GM12878 (cell line): ENCODE measurements around the gene PCDHA1. TPM values are rescaled to one million over a fixed set of nuclear protein-coding genes. Genes with fewer than 3 reads are reported as not detected.

ENCODE experiments used
- ATAC-seq: fragments of 200-7000 bp; cut with Tn5 transposase; 3 replicates; pipeline ENCODE4 v1.9.1; 2020; ENCODE audit warnings: mild to moderate bottlenecking, moderate library complexity
- BruUV-seq: library from RNA; stranded (reverse); fragments of 400-500 nt; replicated peaks from 2 replicates; lab custom pipeline; 2021; lab: Mats Ljungman, UMichigan
- CTCF ChIA-PET: fragments of 300-600 bp; sonication (Branson Sonifier 250); formaldehyde crosslinking; extraction: SDS; loops from one replicate; lab custom pipeline; 2021; ENCODE audit warnings: inconsistent platforms; lab: Yijun Ruan, JAX
- POLR2A ChIA-PET: fragments of 350-600 bp; formaldehyde crosslinking; extraction: SDS; loops from one replicate; lab custom pipeline; 2021; ENCODE audit warnings: inconsistent platforms; lab: Charles Lee
- RAD21 ChIA-PET: fragments of 300-600 bp; sonication (Branson Sonifier 250); formaldehyde crosslinking; loops from one replicate; lab custom pipeline; 2023; ENCODE audit warnings: antibody characterized with exemption; ENCODE audit not compliant: unreplicated experiment; lab: Charles Lee
- SMC1A ChIA-PET: fragments of 300-600 bp; sonication (Branson Sonifier 250); formaldehyde crosslinking; loops from one replicate; lab custom pipeline; 2023; ENCODE audit not compliant: unreplicated experiment, uncharacterized antibody; lab: Charles Lee
- DNase-seq: peaks from one replicate; pipeline ENCODE4 v3.0.0-alpha.2; 2011; ENCODE audit warnings: low read depth, low spot score
- FAIRE-seq: peaks from 3 replicates; lab custom pipeline; 2011; peaks lifted over from hg19 to GRCh38; lab: Jason Lieb, UNC
- H2AFZ ChIP-seq: 2 replicates; pipeline ENCODE4 v1.6.0; 2011; ENCODE audit warnings: low read depth, low read length, control low read depth; ENCODE audit not compliant: control insufficient read depth
- H3K27ac ChIP-seq: 2 replicates; pipeline ENCODE4 v1.5.1; 2011; ENCODE audit warnings: control low read depth; ENCODE audit not compliant: control insufficient read depth, insufficient read depth
- H3K27me3 ChIP-seq, 2 experiments: replicated peaks in 1 of 2; 2 replicates each; pipeline versions ENCODE4 v1.6.0 to v1.6.1; 2011; ENCODE audit warnings: low read length in 1 of 2; ENCODE audit not compliant: control insufficient read depth in 2 of 2, insufficient read depth in 2 of 2
- H3K36me3 ChIP-seq, 2 experiments: 2 replicates each; pipeline ENCODE4 v1.5.1; 2011; ENCODE audit warnings: low read length in 1 of 2; ENCODE audit not compliant: control insufficient read depth in 2 of 2, insufficient read depth in 2 of 2
- H3K4me1 ChIP-seq: 2 replicates; pipeline ENCODE4 v1.6.1; 2011; ENCODE audit warnings: mild to moderate bottlenecking, low read length, moderate library complexity, mixed read lengths; ENCODE audit not compliant: control insufficient read depth, insufficient read depth
- H3K4me2 ChIP-seq: 2 replicates; pipeline ENCODE4 v1.6.0; 2011; ENCODE audit warnings: control low read depth; ENCODE audit not compliant: control insufficient read depth, insufficient read depth
- H3K4me3 ChIP-seq: fragments of 200-600 bp; sonication (generic); 2 replicates; pipeline ENCODE4 v1.5.1; 2016
- H3K79me2 ChIP-seq: 2 replicates; pipeline ENCODE4 v1.6.0; 2011; ENCODE audit warnings: low read length; ENCODE audit not compliant: control insufficient read depth, insufficient read depth
- H3K9ac ChIP-seq: 2 replicates; pipeline ENCODE4 v1.8.0; 2011; ENCODE audit warnings: low read length, control low read depth, mixed read lengths; ENCODE audit not compliant: control insufficient read depth, insufficient read depth
- H3K9me3 ChIP-seq: replicated peaks from 3 replicates; pipeline ENCODE4 v1.5.1; 2011; ENCODE audit warnings: mild to moderate bottlenecking, low read length; ENCODE audit not compliant: control insufficient read depth, insufficient read depth
- H4K20me1 ChIP-seq: 2 replicates; pipeline ENCODE4 v1.6.0; 2011; ENCODE audit not compliant: control insufficient read depth, insufficient read depth
- BACH1 ChIP-seq: fragments of 450-650 bp; IDR thresholded peaks from 2 replicates; pipeline ENCODE4 v1.6.1; 2017; ENCODE audit warnings: mild to moderate bottlenecking, borderline replicate concordance
- CBX5 ChIP-seq: sonication (generic); IDR thresholded peaks from 2 replicates; pipeline ENCODE4 v1.6.1; 2016; ENCODE audit warnings: low read depth, moderate library complexity, mild to moderate bottlenecking, inconsistent platforms
- CEBPB ChIP-seq, 2 experiments: fragments of 150-350 bp in 1 of 2; IDR thresholded peaks; 2 replicates each; pipeline ENCODE4 v1.6.1; 2012 to 2014; ENCODE audit warnings: low read depth in 2 of 2, low read length in 2 of 2, borderline replicate concordance in 1 of 2, inconsistent platforms in 1 of 2
- EED ChIP-seq: sonication (generic); IDR thresholded peaks from 2 replicates; pipeline ENCODE4 v1.6.1; 2016; ENCODE audit warnings: antibody characterized with exemption, low read depth
- JUNB ChIP-seq: IDR thresholded peaks from 2 replicates; pipeline ENCODE4 v1.6.1; 2016; ENCODE audit warnings: antibody characterized with exemption, mild to moderate bottlenecking
- NFXL1 ChIP-seq: fragments of 450-650 bp; IDR thresholded peaks from 2 replicates; pipeline ENCODE4 v1.6.1; 2017; ENCODE audit warnings: antibody characterized with exemption, mild to moderate bottlenecking, borderline replicate concordance
- NR2C2 ChIP-seq: IDR thresholded peaks from 2 replicates; pipeline ENCODE4 v1.6.1; 2011; ENCODE audit warnings: borderline replicate concordance, low read depth; ENCODE audit not compliant: control insufficient read depth, insufficient read length
- STAT1 ChIP-seq: fragments of 450-650 bp; conservative IDR thresholded peaks from 2 replicates; pipeline ENCODE4 v1.6.1; 2014; ENCODE audit warnings: antibody characterized with exemption, mild to moderate bottlenecking
- TARDBP ChIP-seq: IDR thresholded peaks from 2 replicates; pipeline ENCODE4 v1.6.1; 2016; ENCODE audit warnings: borderline replicate concordance
- TBL1XR1 ChIP-seq: IDR thresholded peaks from 2 replicates; pipeline ENCODE4 v1.6.1; 2012; ENCODE audit warnings: low read depth, low read length, improper control_type of control experiment
- ZBTB33 ChIP-seq: fragments of 450-650 bp; IDR thresholded peaks from 2 replicates; pipeline ENCODE4 v1.6.1; 2017; ENCODE audit warnings: mild to moderate bottlenecking
- ZNF274 ChIP-seq: IDR thresholded peaks from one replicate; pipeline ENCODE4 v1.8.0; 2011; ENCODE audit not compliant: insufficient read length, insufficient read depth
- ZNF384 ChIP-seq: IDR thresholded peaks from 2 replicates; pipeline ENCODE4 v1.6.1; 2012; ENCODE audit warnings: low read depth, mild to moderate bottlenecking, low read length, improper control_type of control experiment, borderline replicate concordance
- WGBS: methylation state at CpG from one replicate; pipeline ENCODE4 v1.1.6; 2016; ENCODE audit warnings: low lambda C conversion rate; ENCODE audit not compliant: insufficient replicate concordance, insufficient coverage; ENCODE audit errors: missing lambda C conversion rate; 5-methylcytosine and 5-hydroxymethylcytosine counted together
- in situ Hi-C: fragments of 300-500 bp; cut with MboI; formaldehyde crosslinking; loops from 9 replicates; pipeline ENCODE4 v1.14.3; 2018; ENCODE audit warnings: mixed read lengths
- intact Hi-C: fragments of 100-400 bp; cut with micrococcal nuclease; formaldehyde crosslinking; loops from one replicate; pipeline ENCODE4 v1.14.2; 2022; ENCODE audit not compliant: unreplicated experiment
- polyA plus RNA-seq, 11 experiments: library from polyadenylated mRNA; depleted of rRNA in 4 of 11; unstranded in 6 of 11; stranded (reverse) in 5 of 11; fragments of >200 nt; fragmentation: Nextera tagmentation in 4 of 11; fragmentation: Illumina TruSeq in 1 of 11; extraction: Ambion mirVana in 4 of 11; extraction: Trizol in 1 of 11; gene quantifications; 1 replicate in 1 of 11; 2 replicates in 10 of 11; pipeline versions ENCODE4 v1.2.1 to v1.2.3, GENCODE V29; 2011 to 2016; ENCODE audit warnings: inconsistent platforms in 2 of 11, missing spikeins in 2 of 11, low read depth in 1 of 11
- total RNA-seq, 4 experiments: library from RNA; depleted of rRNA in 3 of 4; stranded (reverse); fragments of >200 nt in 3 of 4; fragmentation: Illumina TruSeq in 1 of 4; extraction: Trizol in 1 of 4; gene quantifications; 2 replicates each; pipeline versions ENCODE4 v1.2.1 to v1.2.3, GENCODE V29; 2013 to 2021
- TF ChIP-seq, protein P1 (sequence below): fragments of 450-650 bp; IDR thresholded peaks from 2 replicates; pipeline ENCODE4 v1.6.1; 2017; ENCODE audit warnings: antibody characterized with exemption, mild to moderate bottlenecking, moderate library complexity
- TF ChIP-seq, protein P2 (sequence below): fragments of 450-650 bp; IDR thresholded peaks from 2 replicates; pipeline ENCODE4 v1.6.1; 2017; ENCODE audit warnings: low read depth, mild to moderate bottlenecking, moderate library complexity

Gene PCDHA1
- total and polyA plus RNA-seq, 10 of the 15 experiments (the other 5 are each of a cell fraction or from before 2014, with no cell fraction given): 0.03 TPM; not detected in 9

DNA sequence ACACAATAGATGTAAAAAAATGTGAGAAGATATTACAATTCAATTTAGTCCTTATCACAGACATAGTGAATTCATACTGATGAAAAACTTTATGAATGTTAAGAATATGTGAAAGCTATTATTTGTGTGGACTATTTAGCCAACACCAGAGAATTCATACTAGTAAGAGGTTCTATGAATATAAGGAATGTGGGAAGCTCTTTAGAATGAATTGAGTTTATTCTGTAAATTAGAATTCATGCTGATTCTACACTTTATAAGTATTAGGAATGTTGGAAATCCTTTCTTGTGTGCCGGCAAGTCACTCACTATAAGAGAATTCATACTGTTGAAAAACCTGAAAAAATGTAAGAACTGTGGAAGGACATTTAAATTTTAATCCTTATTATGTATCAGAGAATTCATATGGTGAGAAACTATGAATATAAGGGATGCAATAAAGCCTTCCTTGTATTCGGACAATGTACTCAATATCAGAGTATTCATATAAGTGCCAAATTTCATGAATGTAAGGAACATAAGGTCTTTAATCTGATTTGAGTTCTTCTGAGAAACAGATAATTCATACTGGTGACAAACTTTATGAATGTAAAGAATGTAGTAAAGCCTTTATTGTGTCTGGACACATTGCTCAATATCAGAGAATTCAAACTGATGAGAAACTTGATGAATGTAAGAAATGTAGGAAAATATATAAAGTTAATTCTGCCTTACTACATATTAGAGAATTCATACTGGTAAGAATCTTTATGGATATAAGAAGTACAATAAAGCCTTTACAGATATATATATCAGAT is 21.6 kb upstream of the PCDHA1 start:
- Histone ChIP-seq H3K27me3 (no peaks in the 10 kb centered on the region), H3K4me1 (no peaks in the 10 kb centered on the region), H3K36me3 (no peaks in the 10 kb centered on the region), H3K4me2 (no peak overlapping the region), H3K27ac (no peak overlapping the region), H3K9ac (no peak overlapping the region), H3K79me2 (no peaks in the 10 kb centered on the region), H2AFZ (no peak overlapping the region), H3K4me3 (no peak overlapping the region), H4K20me1 (no peaks in the 10 kb centered on the region), H3K9me3 (peaks cover 7% of the 10 kb centered on the region)
- in situ Hi-C loops (no loop called here), intact Hi-C loops (no loop called here)
- SMC1A ChIA-PET: no interaction called here
- FAIRE-seq (no peak), ATAC-seq (no peak), DNase-seq (no peak)
- RAD21 ChIA-PET: no interaction called here
- no TSS peak for BruUV-seq
- 82% methylated on average over 2 of the region's 2 CpGs for WGBS
- CTCF ChIA-PET: no interaction called here
- POLR2A ChIA-PET: no interaction called here
- TF ChIP-seq EED: no peak
- TF ChIP-seq NR2C2: no peak
- TF ChIP-seq BACH1: no peak
- TF ChIP-seq TBL1XR1: no peak
- no peak for TF ChIP-seq NFXL1
- no peak for TF ChIP-seq JUNB
- TF ChIP-seq CBX5: peak; percentile 90
- TF ChIP-seq, protein P1, sequence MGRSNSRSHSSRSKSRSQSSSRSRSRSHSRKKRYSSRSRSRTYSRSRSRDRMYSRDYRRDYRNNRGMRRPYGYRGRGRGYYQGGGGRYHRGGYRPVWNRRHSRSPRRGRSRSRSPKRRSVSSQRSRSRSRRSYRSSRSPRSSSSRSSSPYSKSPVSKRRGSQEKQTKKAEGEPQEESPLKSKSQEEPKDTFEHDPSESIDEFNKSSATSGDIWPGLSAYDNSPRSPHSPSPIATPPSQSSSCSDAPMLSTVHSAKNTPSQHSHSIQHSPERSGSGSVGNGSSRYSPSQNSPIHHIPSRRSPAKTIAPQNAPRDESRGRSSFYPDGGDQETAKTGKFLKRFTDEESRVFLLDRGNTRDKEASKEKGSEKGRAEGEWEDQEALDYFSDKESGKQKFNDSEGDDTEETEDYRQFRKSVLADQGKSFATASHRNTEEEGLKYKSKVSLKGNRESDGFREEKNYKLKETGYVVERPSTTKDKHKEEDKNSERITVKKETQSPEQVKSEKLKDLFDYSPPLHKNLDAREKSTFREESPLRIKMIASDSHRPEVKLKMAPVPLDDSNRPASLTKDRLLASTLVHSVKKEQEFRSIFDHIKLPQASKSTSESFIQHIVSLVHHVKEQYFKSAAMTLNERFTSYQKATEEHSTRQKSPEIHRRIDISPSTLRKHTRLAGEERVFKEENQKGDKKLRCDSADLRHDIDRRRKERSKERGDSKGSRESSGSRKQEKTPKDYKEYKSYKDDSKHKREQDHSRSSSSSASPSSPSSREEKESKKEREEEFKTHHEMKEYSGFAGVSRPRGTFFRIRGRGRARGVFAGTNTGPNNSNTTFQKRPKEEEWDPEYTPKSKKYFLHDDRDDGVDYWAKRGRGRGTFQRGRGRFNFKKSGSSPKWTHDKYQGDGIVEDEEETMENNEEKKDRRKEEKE: no peak
- no peak for TF ChIP-seq ZNF384
- TF ChIP-seq STAT1: no peak
- TF ChIP-seq ZBTB33: no peak
- TF ChIP-seq TARDBP: no peak
- TF ChIP-seq ZNF274: peak; percentile 81
- no peak for TF ChIP-seq CEBPB (IDR thresholded peaks at IDR 0.05; ENCODE audit: borderline replicate concordance in 1 of 2, low read depth in 2 of 2, low read length in 2 of 2)
- TF ChIP-seq, protein P2, sequence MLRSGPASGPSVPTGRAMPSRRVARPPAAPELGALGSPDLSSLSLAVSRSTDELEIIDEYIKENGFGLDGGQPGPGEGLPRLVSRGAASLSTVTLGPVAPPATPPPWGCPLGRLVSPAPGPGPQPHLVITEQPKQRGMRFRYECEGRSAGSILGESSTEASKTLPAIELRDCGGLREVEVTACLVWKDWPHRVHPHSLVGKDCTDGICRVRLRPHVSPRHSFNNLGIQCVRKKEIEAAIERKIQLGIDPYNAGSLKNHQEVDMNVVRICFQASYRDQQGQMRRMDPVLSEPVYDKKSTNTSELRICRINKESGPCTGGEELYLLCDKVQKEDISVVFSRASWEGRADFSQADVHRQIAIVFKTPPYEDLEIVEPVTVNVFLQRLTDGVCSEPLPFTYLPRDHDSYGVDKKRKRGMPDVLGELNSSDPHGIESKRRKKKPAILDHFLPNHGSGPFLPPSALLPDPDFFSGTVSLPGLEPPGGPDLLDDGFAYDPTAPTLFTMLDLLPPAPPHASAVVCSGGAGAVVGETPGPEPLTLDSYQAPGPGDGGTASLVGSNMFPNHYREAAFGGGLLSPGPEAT: 0 out of 2 replicates have a peak, but pooled peaks have one; percentile 30
